ENCODE results near the gene ARF6.

Gene ARF6

GRCh38 chr14:49945448-49946319, 52.8 kb downstream of the ARF6 start:
- no peak for DNase-seq
